T1000 (cell line): ENCODE measurements around the gene TTC12.

Experiments used
- DNase-seq: peaks from one replicate; lab custom pipeline; 2025; ENCODE audit warnings: mixed read lengths; lab: John Stamatoyannopoulos, UW

Gene TTC12

GRCh38 chr11:113331441-113331840 lies 17.1 kb downstream of the TTC12 start:
- DNase-seq: no peak

DNA sequence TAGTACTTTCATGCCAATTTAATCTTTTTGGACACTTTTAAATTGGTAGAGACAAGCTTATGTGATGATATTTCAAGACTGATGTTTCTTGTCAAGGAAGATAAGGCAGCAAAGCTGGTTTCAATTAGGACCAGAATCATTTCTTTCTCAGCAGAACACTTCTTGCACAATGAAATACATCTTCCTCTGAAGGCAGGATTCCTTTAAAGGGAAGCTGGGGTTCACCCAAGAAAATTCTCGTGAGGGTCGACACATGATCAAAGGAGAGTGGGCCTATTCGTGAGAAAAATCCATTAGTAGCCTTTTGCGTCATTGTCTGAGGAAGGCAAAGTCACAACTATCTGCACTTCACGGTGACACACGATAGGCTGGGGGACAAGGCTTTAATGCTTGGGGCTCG lies 17.6 kb downstream of the TTC12 start:
- DNase-seq: no peak

GRCh38 chr11:113332638-113333329 lies 18.4 kb downstream of the TTC12 start:
- no peak for DNase-seq

DNA sequence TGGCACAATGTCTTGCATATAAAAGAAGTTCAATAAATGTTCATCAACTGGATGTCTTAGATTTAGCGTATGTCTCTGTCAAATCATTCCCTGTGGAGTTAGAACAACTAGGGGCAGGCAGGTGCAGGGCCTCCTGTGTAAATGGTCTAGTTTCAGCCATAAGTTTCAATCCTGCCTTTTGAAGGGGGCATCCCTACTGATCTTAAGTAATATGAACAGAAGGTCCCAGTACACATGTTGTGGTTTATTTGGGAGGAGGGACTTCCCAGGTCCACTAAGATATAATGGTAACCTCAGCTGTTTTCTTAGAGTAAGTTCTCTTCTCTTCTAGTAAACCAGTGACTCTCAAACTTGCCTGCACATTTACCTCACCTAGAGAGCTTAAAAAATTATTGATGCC lies 19.8 kb downstream of the TTC12 start:
- DNase-seq: no peak

GRCh38 chr11:113338730-113339129 lies 24.3 kb downstream of the TTC12 start:
- no peak for DNase-seq

GRCh38 chr11:113339929-113340589 lies 25.7 kb downstream of the TTC12 start:
- DNase-seq: no peak

- no peak for DNase-seq
Measured at GRCh38 chr11:113341388-113342165, 27.2 kb downstream of the TTC12 start.

- no peak for DNase-seq
Measured at GRCh38 chr11:113345978-113346377, 31.6 kb downstream of the TTC12 start.

DNA sequence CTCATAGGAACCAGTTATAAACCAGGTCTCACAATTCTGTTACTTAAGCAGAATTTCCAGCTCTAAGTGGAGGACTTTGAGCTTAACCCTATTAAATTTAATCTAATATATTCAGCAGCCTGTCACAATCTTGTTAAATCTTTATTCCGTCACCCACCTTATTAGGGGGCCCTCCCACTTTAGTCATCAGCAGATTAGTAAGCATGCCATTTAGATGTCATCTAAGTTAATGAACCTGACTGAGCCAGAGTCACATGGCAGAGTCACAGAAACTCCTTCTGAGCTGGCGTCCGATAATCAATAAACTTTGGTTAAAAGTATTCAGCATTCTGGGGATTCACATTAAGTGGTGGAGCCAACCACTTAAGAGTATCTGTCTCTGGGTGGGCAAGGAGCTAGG lies 35.1 kb downstream of the TTC12 start:
- no peak for DNase-seq

- no peak for DNase-seq
Measured at GRCh38 chr11:113350336-113351067, 36.1 kb downstream of the TTC12 start.

- DNase-seq: no peak
Measured at GRCh38 chr11:113351068-113351450, 36.7 kb downstream of the TTC12 start.

DNA sequence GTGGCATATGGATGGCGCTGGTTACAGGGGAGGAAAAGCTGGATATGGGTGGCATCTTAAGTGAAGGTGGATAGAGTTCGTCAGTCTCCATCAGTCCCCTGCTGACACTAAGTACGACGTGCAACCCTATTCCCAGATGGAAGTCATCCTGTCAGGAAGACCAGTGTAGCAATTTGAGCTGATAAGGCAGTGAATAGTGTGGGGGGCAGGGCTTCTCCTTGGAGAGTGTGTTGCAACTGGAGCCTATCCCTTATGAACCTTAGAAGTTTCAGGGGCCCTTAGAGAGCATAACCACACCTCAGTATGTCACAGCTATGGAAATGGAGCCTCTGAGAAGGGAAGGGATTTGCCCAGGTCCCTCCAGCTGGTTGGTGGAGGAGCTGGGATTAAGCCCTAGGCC lies 37.1 kb downstream of the TTC12 start:
- no peak for DNase-seq

- no peak for DNase-seq
Measured at GRCh38 chr11:113356203-113356602, 41.8 kb downstream of the TTC12 start.

GRCh38 chr11:113363406-113363805 lies 49.0 kb downstream of the TTC12 start:
- DNase-seq: no peak

GRCh38 chr11:113363996-113364641 lies 49.7 kb downstream of the TTC12 start:
- DNase-seq: no peak

DNA sequence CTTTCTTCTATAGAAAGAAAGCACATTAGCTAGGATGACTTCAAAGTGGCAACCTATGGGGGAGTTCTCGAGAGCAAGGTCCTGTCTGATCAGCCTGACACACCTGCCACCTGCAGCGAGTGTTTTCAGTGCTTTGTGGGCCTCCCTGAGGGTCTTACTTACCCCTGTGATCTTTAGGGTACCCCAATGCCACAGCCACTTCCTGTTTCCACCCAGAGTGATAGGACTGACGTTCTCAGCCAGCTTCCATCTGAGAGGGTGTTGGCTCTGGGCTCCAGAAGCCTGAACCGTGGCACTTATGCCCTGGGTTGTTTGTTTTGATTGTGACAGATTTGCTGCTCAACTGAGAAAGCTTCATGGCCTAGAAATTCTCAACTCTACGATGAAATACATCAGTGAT lies 51.5 kb downstream of the TTC12 start:
- DNase-seq: no peak

DNA sequence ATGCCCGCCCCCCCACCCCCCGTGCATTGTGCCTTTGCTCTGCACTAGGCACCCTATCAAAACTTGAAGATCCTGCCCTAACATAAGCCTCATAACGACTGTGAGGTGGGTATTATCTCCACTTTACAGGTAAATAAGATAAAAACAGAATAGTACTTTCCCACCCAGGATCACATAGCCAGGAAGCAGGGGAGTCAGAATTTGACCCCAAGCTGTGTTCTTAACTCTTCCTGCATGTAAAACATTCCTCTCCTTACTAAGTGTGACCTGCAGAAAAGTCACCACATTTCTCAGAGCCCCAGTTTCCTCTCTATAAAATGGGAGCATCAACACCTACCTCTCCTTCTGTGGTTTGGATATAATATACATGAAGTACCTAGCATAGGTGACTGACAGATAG lies 55.0 kb downstream of the TTC12 start:
- no peak for DNase-seq

GRCh38 chr11:113370634-113371033 lies 56.3 kb downstream of the TTC12 start:
- no peak for DNase-seq

- no peak for DNase-seq
Measured at GRCh38 chr11:113372309-113372708, 57.9 kb downstream of the TTC12 start.

DNA sequence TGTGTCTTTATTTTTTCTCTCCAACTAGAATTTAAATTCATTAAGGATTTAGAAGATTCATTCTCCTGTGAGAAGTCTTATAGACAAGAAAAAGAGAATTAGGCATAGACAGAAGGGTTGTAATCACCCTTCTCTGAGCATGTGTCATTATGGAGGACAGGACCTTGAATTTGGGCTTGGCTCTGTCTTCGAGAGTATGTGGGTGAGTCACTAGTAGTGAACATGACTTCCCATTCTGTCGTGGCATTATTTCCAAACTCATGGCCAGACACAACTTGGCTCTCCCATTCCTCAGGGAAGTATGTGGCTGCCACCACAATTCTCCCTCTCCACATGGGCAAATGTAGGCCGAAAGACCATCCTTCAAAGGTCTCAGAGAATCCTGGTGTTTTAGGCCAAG lies 58.9 kb downstream of the TTC12 start:
- no peak for DNase-seq

DNA sequence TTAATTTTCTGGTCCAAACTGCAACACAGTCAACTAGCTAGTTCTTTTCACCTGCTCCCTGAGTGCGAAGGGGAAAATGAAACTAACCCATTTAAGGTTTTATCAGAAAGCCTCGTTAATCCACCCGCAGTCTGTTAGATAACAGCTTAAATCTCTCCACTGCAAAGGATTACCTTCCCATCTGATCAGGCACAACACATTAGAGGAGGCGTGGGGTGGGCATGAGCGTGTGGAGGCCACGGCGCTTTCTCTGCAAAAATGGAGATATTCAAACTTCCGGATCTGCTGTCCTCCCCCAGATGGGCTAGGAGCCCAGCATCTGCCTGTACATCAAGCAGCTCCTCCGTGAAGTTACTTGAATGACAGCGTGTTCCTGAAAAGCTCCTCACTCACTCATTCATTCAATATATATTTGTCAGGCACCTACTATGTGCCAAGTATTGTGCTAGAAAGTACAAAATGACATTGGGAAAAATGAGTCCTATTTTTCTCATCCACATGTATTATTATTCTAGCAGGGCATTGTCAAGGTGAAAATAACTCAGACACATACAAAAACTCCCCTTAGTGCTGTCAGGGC lies 59.7 kb downstream of the TTC12 start:
- no peak for DNase-seq

DNA sequence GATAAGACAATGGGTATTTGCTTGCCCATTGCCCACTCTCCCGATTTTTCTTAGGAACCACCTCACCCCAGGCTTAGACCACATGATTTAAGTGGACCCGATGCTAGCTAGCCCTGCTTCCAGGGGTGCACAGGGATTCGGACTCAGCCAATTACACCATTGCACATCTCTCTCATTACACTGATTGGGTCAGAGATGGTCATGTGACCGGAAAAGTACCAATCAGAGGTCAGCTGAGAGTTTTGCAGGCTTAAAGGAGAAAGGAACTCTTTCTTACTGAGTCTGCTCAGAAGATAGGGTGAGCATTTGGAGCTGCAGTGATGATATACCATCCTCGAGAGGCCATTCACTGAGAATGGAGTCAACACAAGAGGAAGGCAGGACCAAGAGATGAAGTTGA lies 61.0 kb downstream of the TTC12 start:
- no peak for DNase-seq
